Measurements from ENCODE around the gene EMC7. TPM values are rescaled to one million over a fixed set of nuclear protein-coding genes. Genes with fewer than 3 reads are reported as not detected.

The EMC7 gene
- total and polyA plus RNA-seq, 10 of the 15 experiments (the other 5 are each of a cell fraction or from before 2014, with no cell fraction given) = 16.5 to 88.9 (median 45.0) TPM

- TF ChIP-seq FOS (IDR thresholded peaks at IDR 0.05; ENCODE audit: borderline replicate concordance, extremely low read depth, insufficient read length) (no peak), IRF3 (IDR thresholded peaks at IDR 0.05) (no peak), BMI1 (IDR thresholded peaks at IDR 0.05; ENCODE audit: borderline replicate concordance) (no peak), WRNIP1 (IDR thresholded peaks at IDR 0.05; ENCODE audit: borderline replicate concordance, low read depth, low read length) (no peak), ZBED1 (IDR thresholded peaks at IDR 0.05; ENCODE audit: borderline replicate concordance) (no peak), CTCF (IDR thresholded peaks at IDR 0.05 in 2 of 3, conservative IDR thresholded peaks at IDR 0.05 in 1 of 3; ENCODE audit: control insufficient read depth in 2 of 3, extremely low read depth in 1 of 3, insufficient read depth in 1 of 3, low read depth in 3 of 3, low read length in 3 of 3) (no peak)
These were observed 41.7 kb downstream of the EMC7 start (continued) for GRCh38 chr15:34059946-34060345.

GRCh38 chr15:34059476-34059875, 42.2 kb downstream of the EMC7 start:
- FAIRE-seq = no peak

More at GRCh38 chr15:34059476-34059875, 42.2 kb downstream of the EMC7 start:
- ChIA-PET RAD21 (ENCODE audit: unreplicated experiment) (no interaction called here), POLR2A (no interaction called here), CTCF (interaction anchor here (1.1 to 2.8 kb wide), 6 partner anchors 20 to 150 kb away, joined by 3 to 36 read pairs (median 4); partner anchors contain the start of gene KATNBL1), SMC1A (ENCODE audit: uncharacterized antibody, unreplicated experiment) (interaction anchor here (0.9 to 1.1 kb wide), 2 partner anchors 12 to 150 kb away, joined by 3 to 4 read pairs; partner anchors contain the start of gene KATNBL1)
- in situ Hi-C loops (cut with MboI) (loop anchor here (25.0 kb wide), 1 partner anchor 528 kb away; the partner anchor contains the start of gene GOLGA8B), intact Hi-C loops (cut with micrococcal nuclease; ENCODE audit: unreplicated experiment) (no loop called here)
- Histone ChIP-seq H3K27me3 (replicated peaks in 1 of 2; ENCODE audit: control insufficient read depth in 2 of 2, insufficient read depth in 2 of 2, low read length in 1 of 2) (no peaks in the 10 kb centered on the region), H3K27ac (ENCODE audit: control insufficient read depth, insufficient read depth) (no peak overlapping the region), H4K20me1 (ENCODE audit: control insufficient read depth, insufficient read depth) (no peaks in the 10 kb centered on the region), H3K4me1 (ENCODE audit: control insufficient read depth, insufficient read depth, low read length) (no peaks in the 10 kb centered on the region), H3K4me3 (no peak overlapping the region), H3K9me3 (replicated peaks; ENCODE audit: control insufficient read depth, insufficient read depth, low read length) (no peaks in the 10 kb centered on the region), H2AFZ (ENCODE audit: control insufficient read depth, low read depth, low read length) (no peak overlapping the region), H3K79me2 (ENCODE audit: control insufficient read depth, insufficient read depth, low read length) (no peaks in the 10 kb centered on the region), H3K9ac (ENCODE audit: control insufficient read depth, insufficient read depth, low read length) (no peak overlapping the region), H3K4me2 (ENCODE audit: control insufficient read depth, insufficient read depth) (no peak overlapping the region), H3K36me3 (ENCODE audit: control insufficient read depth in 2 of 2, insufficient read depth in 2 of 2, low read length in 1 of 2) (no peaks in the 10 kb centered on the region)
- WGBS (ENCODE audit: insufficient coverage, insufficient replicate concordance, low lambda C conversion rate, missing lambda C conversion rate) = 10% methylated on average over 2 of the region's 2 CpGs
- no TSS peak for BruUV-seq (replicated peaks)
- ATAC-seq (no peak), DNase-seq (ENCODE audit: low read depth, low spot score) (no peak)
- no peak for TF ChIP-seq LARP7 (IDR thresholded peaks at IDR 0.05)
- TF ChIP-seq ZNF207 (IDR thresholded peaks at IDR 0.05; ENCODE audit: borderline replicate concordance) = no peak
- no peak for TF ChIP-seq HDGF (IDR thresholded peaks at IDR 0.05)
- TF ChIP-seq STAT1 (conservative IDR thresholded peaks at IDR 0.05) = no peak
